ENCODE results near the gene ZC3H7B.

ZC3H7B gene

GRCh38 chr22:41358927-41359326, 57.6 kb downstream of the ZC3H7B start:
- no peak for DNase-seq

GRCh38 chr22:41359376-41359775, 58.1 kb downstream of the ZC3H7B start:
- no peak for DNase-seq

- no peak for DNase-seq
Measured at GRCh38 chr22:41360126-41360525, 58.8 kb downstream of the ZC3H7B start.

- no peak for DNase-seq
Measured at GRCh38 chr22:41361716-41362310, 60.5 kb downstream of the ZC3H7B start.

GRCh38 chr22:41362615-41363014, 61.3 kb downstream of the ZC3H7B start:
- no peak for DNase-seq

- no peak for DNase-seq
Measured at GRCh38 chr22:41364233-41364632, 62.9 kb downstream of the ZC3H7B start.

- DNase-seq: no peak
Measured at GRCh38 chr22:41364955-41365354, 63.6 kb downstream of the ZC3H7B start.

- no peak for DNase-seq
Measured at GRCh38 chr22:41365425-41365824, 64.1 kb downstream of the ZC3H7B start.

- no peak for DNase-seq
Measured at GRCh38 chr22:41366323-41367029, 65.2 kb downstream of the ZC3H7B start.

GRCh38 chr22:41367039-41367679, 65.8 kb downstream of the ZC3H7B start:
- DNase-seq: no peak

- no peak for DNase-seq
Measured at GRCh38 chr22:41367680-41368542, 66.6 kb downstream of the ZC3H7B start.

- no peak for DNase-seq
Measured at GRCh38 chr22:41368543-41369423, 67.5 kb downstream of the ZC3H7B start.

GRCh38 chr22:41369424-41369745, 68.1 kb downstream of the ZC3H7B start:
- no peak for DNase-seq

- DNase-seq: no peak
Measured at GRCh38 chr22:41369837-41370236, 68.5 kb downstream of the ZC3H7B start.

GRCh38 chr22:41377846-41378245, 76.5 kb downstream of the ZC3H7B start:
- no peak for DNase-seq

GRCh38 chr22:41380993-41381328, 79.6 kb downstream of the ZC3H7B start:
- no peak for DNase-seq

- peak; percentile 99 for DNase-seq
Measured at GRCh38 chr22:41381329-41382097, 80.2 kb downstream of the ZC3H7B start, which contains the start of gene TEF. TEF (plus strand) TSS chr22:41381942; CDS start chr22:41382045, 103 bp downstream.

- peak; percentile 69 for DNase-seq
Measured at GRCh38 chr22:41382098-41382578, 80.8 kb downstream of the ZC3H7B start.

GRCh38 chr22:41382610-41383009, 81.3 kb downstream of the ZC3H7B start:
- DNase-seq: no peak

GRCh38 chr22:41383085-41383484, 81.8 kb downstream of the ZC3H7B start:
- DNase-seq: no peak

GRCh38 chr22:41384128-41384527, 82.8 kb downstream of the ZC3H7B start:
- no peak for DNase-seq
